Testis (tissue), 3 donors: Measurements from ENCODE around the gene SOD3. TPM values are rescaled to one million over a fixed set of nuclear protein-coding genes. Genes with fewer than 3 reads are reported as not detected.

ENCODE experiments used
- DNase-seq: peaks from one replicate; pipeline ENCODE4 v3.0.0-alpha.2; 2019
- H3K27ac ChIP-seq, 2 donors: fragments of 200-600 bp; sonication (generic); one replicate each; pipeline ENCODE4 v1.5.1; 2019
- H3K27me3 ChIP-seq: fragments of 200-600 bp; sonication (generic); one replicate; pipeline ENCODE4 v1.5.1; 2019
- H3K36me3 ChIP-seq: fragments of 200-600 bp; sonication (generic); one replicate; pipeline ENCODE4 v1.5.1; 2017; ENCODE audit warnings: low read depth; ENCODE audit errors: missing control alignments
- H3K4me1 ChIP-seq: fragments of 200-600 bp; sonication (generic); one replicate; pipeline ENCODE4 v1.5.1; 2019
- H3K4me3 ChIP-seq, 2 donors: fragments of 200-600 bp; sonication (generic); one replicate each; pipeline ENCODE4 v1.5.1; 2017 to 2019
- H3K9me3 ChIP-seq: fragments of 200-600 bp; sonication (generic); one replicate; pipeline ENCODE4 v1.5.1; 2017
- CTCF ChIP-seq, 3 experiments: fragments of 450-650 bp in 2 of 3; fragments of 200-600 bp in 1 of 3; sonication (generic) in 1 of 3; IDR thresholded peaks; one replicate each; pipeline ENCODE4 v1.5.1; 2016 to 2019; ENCODE audit warnings: antibody characterized with exemption in 3 of 3, mild to moderate bottlenecking in 2 of 3, moderate library complexity in 1 of 3
- POLR2A ChIP-seq: fragments of 450-650 bp; IDR thresholded peaks from one replicate; pipeline ENCODE4 v1.6.1; 2017; ENCODE audit warnings: antibody characterized with exemption, mild to moderate bottlenecking, moderate library complexity
- WGBS, 2 donors: methylation state at CpG; one replicate each; pipeline ENCODE4 v1.1.5; 2018; 5-methylcytosine and 5-hydroxymethylcytosine counted together
- intact Hi-C: fragments of 100-400 bp; cut with DNase I; formaldehyde crosslinking; loops from one replicate; pipeline ENCODE4 v1.15.1; 2023; ENCODE audit warnings: low total_unique reads
- polyA plus RNA-seq: library from polyadenylated mRNA; stranded (reverse); fragments of 350-450 nt; fragmentation: Illumina TruSeq; extraction: RNeasy Lipid Tissue Mini Kit (QIAGEN cat#74804); gene quantifications from one replicate; pipeline ENCODE4 v1.2.3, GENCODE V29; 2014; ENCODE audit warnings: low read depth, low replicate concordance; ENCODE audit not compliant: insufficient read depth
- total RNA-seq, 2 donors: library from RNA; depleted of rRNA; stranded (reverse); fragments of >200 nt; gene quantifications; one replicate each; pipeline ENCODE4 v1.2.3, GENCODE V29; 2016

SOD3 gene
- total and polyA plus RNA-seq, 3 donors from 2014 or later = 136 to 355 (median 354) TPM

- Histone ChIP-seq H3K27ac (no peak overlapping the region), H3K27me3 (no peaks in the 10 kb centered on the region), H3K4me1 (peaks cover 14% of the 10 kb centered on the region), H3K4me3 (peak overlapping the region; percentile 41 to 47), H3K9me3 (no peaks in the 10 kb centered on the region), H3K36me3 (no peaks in the 10 kb centered on the region)
- WGBS, 2 donors = 33 to 50% methylated on average over 17 to 99 of the region's 103 CpGs
- TF ChIP-seq POLR2A (no peak), CTCF (IDR thresholded peaks at IDR 0.05) (no peak)
- intact Hi-C loops = no loop called here
- DNase-seq = no peak
These were observed 4.4 kb downstream of the SOD3 start for GRCh38 chr4:24799544-24800324.

GRCh38 chr4:24800325-24800895 is 5.0 kb downstream of the SOD3 start:
- no peaks in the 10 kb centered on the region for H3K9me3 ChIP-seq
- peaks cover 10% of the 10 kb centered on the region for H3K4me1 ChIP-seq
- DNase-seq = peak; percentile 29
- H3K27ac ChIP-seq = peak overlapping the region in 1 of 2 donors; percentile 65
- TF ChIP-seq CTCF (IDR thresholded peaks at IDR 0.05) (no peak), POLR2A (no peak)
- H3K27me3 ChIP-seq = no peaks in the 10 kb centered on the region
- intact Hi-C loops = no loop called here
- H3K4me3 ChIP-seq = peak overlapping the region; percentile 41 to 47
- H3K36me3 ChIP-seq = no peaks in the 10 kb centered on the region
- WGBS, 2 donors = 15 to 22% methylated on average over 25 of the region's 25 CpGs

- no peak for TF ChIP-seq POLR2A
- TF ChIP-seq CTCF (IDR thresholded peaks at IDR 0.05) = no peak
- 47 to 60% methylated on average over 10 of the region's 10 CpGs for WGBS, 2 donors
- peak overlapping the region in 1 of 2 donors; percentile 65 for H3K27ac ChIP-seq
These were observed 5.9 kb downstream of the SOD3 start for GRCh38 chr4:24801136-24801855.

GRCh38 chr4:24802648-24803047 is 7.3 kb downstream of the SOD3 start:
- Histone ChIP-seq H3K27ac (no peak overlapping the region), H3K27me3 (no peaks in the 10 kb centered on the region)
- no peak for DNase-seq

More at GRCh38 chr4:24801136-24801855, 5.9 kb downstream of the SOD3 start:
- Histone ChIP-seq H3K4me3 (peak overlapping the region in 1 of 2 donors; percentile 47), H3K4me1 (peaks cover 4% of the 10 kb centered on the region), H3K36me3 (no peaks in the 10 kb centered on the region), H3K27me3 (no peaks in the 10 kb centered on the region), H3K9me3 (no peaks in the 10 kb centered on the region)
- intact Hi-C loops = no loop called here
- no peak for DNase-seq

More at GRCh38 chr4:24802648-24803047, 7.3 kb downstream of the SOD3 start:
- H3K4me3 ChIP-seq = no peak overlapping the region
- WGBS, 2 donors = 83 to 85% methylated on average over 6 of the region's 6 CpGs
- no peaks in the 10 kb centered on the region for H3K9me3 ChIP-seq
- no peaks in the 10 kb centered on the region for H3K36me3 ChIP-seq
- TF ChIP-seq CTCF (IDR thresholded peaks at IDR 0.05) = no peak
- no peak for TF ChIP-seq POLR2A
- intact Hi-C loops = no loop called here
- peaks cover 4% of the 10 kb centered on the region for H3K4me1 ChIP-seq
